Measurements from ENCODE around the gene NMRAL1. TPM values are rescaled to one million over a fixed set of nuclear protein-coding genes. Genes with fewer than 3 reads are reported as not detected.

NMRAL1 gene
- total RNA-seq, 1 donor from 2014 or later, result 21.9 TPM

DNA sequence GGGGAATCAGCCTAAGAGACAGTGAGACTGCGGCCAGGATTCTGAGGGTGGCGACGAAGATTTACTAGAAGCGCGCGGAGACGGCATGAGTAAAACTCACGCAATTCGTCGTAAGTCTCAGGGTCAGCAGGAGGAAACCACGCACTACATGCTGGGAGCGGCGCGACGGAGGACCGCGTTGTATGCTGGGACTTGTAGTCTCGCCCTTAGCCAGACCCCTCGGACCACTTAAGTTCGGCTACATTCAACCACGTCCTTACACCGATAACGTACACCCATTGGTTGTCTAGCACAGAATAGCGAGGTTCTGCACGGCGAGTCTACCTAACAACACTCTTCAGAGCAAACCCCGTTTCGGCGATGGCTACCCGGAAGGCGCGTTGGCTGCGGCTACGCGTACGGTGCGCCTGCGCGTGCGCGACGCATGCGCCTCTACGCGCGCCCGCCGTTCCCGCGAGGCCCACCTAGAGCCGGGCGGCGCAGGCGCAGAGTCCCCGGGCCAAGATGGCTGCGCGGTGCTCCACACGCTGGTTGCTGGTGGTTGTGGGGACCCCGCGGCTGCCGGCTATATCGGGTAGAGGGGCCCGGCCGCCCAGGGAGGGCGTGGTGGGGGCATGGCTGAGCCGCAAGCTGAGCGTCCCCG is 48.9 kb downstream of the NMRAL1 start, which contains the start of gene DNAJA3:
Gene DNAJA3, plus strand, starts transcription at position 491 of the 643 bp plus-strand sequence. Its CDS starts 14 bp downstream, at position 505.
- TF ChIP-seq, protein P1, sequence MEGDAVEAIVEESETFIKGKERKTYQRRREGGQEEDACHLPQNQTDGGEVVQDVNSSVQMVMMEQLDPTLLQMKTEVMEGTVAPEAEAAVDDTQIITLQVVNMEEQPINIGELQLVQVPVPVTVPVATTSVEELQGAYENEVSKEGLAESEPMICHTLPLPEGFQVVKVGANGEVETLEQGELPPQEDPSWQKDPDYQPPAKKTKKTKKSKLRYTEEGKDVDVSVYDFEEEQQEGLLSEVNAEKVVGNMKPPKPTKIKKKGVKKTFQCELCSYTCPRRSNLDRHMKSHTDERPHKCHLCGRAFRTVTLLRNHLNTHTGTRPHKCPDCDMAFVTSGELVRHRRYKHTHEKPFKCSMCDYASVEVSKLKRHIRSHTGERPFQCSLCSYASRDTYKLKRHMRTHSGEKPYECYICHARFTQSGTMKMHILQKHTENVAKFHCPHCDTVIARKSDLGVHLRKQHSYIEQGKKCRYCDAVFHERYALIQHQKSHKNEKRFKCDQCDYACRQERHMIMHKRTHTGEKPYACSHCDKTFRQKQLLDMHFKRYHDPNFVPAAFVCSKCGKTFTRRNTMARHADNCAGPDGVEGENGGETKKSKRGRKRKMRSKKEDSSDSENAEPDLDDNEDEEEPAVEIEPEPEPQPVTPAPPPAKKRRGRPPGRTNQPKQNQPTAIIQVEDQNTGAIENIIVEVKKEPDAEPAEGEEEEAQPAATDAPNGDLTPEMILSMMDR (IDR thresholded peaks at IDR 0.05; ENCODE audit: borderline replicate concordance), result no peak
- Histone ChIP-seq H3K9me3 (replicated peaks) (no peaks in the 10 kb centered on the region), H3K4me3 (peak within 1 kb of the TSS; percentile 91), H3K36me3 (peaks cover 4% of the 10 kb centered on the region), H3K4me1 (peaks cover 31% of the 10 kb centered on the region), H3K27ac (replicated peaks) (peak within 1 kb of the TSS; percentile 96), H3K27me3 (ENCODE audit: low read depth) (no peaks in the 10 kb centered on the region)
- DNase-seq, result peak; percentile 92
- intact Hi-C loops (cut with micrococcal nuclease), result no loop called here

DNA sequence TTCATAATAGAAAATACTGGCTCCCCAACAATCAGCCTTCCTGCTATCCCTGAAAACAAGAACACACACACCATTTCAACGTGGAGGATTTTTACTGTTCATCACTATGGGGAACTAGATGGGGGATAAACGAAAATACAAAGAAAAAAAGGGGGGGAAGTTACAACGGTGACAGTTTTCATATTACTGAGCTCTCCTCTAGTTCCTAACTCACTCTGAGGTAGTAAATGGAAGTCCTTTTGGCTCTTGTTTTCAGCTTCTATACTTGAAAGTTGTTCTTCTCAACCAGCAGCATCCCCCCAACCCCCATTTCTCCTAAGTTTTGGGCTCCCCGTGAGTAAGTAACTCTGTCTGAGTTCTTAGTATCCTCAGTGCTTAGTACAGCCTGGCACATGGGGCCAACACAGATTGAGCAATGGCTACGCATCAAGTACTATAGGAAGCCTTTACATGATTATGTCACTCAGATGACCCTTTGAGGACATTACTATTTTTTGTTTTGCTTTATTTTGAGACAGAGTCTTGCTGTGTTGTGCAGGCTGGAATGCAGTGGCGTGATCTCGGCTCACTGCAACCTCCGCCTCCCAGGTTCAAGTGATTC is 53.8 kb downstream of the NMRAL1 start:
- intact Hi-C loops (cut with micrococcal nuclease), result no loop called here
- no peak overlapping the region for H3K4me3 ChIP-seq
- H3K27ac ChIP-seq (replicated peaks), result no peak overlapping the region
- no peaks in the 10 kb centered on the region for H3K36me3 ChIP-seq
- H3K27me3 ChIP-seq (ENCODE audit: low read depth), result no peaks in the 10 kb centered on the region
- DNase-seq, result no peak
- H3K4me1 ChIP-seq, result peaks cover 24% of the 10 kb centered on the region
- TF ChIP-seq, protein P1 (IDR thresholded peaks at IDR 0.05; ENCODE audit: borderline replicate concordance), result no peak
- no peaks in the 10 kb centered on the region for H3K9me3 ChIP-seq (replicated peaks)

DNA sequence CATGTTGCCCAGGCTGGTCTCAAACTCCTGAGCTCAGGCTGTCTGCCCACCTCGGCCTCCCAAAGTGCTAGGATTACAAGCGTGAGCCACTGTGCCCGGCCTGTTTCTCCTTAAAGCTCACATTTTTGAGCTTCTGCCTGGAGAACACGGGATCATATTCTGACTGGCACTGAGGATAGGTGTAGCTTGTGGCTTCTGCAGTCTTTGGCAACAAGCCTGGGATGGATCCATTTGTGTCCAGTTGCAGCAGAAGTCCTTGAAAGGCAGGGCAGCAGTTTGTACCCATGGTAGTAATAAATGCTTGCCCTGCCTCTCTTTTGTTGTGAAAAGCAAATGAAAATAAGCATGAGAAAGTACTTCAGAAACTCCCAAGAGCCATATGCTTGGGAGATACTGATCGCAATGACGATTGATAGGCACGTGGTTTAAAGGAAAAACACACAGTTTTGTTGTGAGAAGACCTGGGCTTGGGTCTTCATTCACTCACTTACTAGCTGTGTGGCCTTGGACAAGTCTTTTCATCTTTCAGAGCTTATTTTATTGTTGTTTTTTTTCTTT is 54.9 kb downstream of the NMRAL1 start:
- TF ChIP-seq, protein P1 (IDR thresholded peaks at IDR 0.05; ENCODE audit: borderline replicate concordance), result no peak
- no peaks in the 10 kb centered on the region for H3K36me3 ChIP-seq
- intact Hi-C loops (cut with micrococcal nuclease), result no loop called here
- no peak overlapping the region for H3K27ac ChIP-seq (replicated peaks)
- H3K9me3 ChIP-seq (replicated peaks), result no peaks in the 10 kb centered on the region
- H3K27me3 ChIP-seq (ENCODE audit: low read depth), result no peaks in the 10 kb centered on the region
- DNase-seq, result no peak
- H3K4me1 ChIP-seq, result peaks cover 28% of the 10 kb centered on the region
- no peak overlapping the region for H3K4me3 ChIP-seq

DNA sequence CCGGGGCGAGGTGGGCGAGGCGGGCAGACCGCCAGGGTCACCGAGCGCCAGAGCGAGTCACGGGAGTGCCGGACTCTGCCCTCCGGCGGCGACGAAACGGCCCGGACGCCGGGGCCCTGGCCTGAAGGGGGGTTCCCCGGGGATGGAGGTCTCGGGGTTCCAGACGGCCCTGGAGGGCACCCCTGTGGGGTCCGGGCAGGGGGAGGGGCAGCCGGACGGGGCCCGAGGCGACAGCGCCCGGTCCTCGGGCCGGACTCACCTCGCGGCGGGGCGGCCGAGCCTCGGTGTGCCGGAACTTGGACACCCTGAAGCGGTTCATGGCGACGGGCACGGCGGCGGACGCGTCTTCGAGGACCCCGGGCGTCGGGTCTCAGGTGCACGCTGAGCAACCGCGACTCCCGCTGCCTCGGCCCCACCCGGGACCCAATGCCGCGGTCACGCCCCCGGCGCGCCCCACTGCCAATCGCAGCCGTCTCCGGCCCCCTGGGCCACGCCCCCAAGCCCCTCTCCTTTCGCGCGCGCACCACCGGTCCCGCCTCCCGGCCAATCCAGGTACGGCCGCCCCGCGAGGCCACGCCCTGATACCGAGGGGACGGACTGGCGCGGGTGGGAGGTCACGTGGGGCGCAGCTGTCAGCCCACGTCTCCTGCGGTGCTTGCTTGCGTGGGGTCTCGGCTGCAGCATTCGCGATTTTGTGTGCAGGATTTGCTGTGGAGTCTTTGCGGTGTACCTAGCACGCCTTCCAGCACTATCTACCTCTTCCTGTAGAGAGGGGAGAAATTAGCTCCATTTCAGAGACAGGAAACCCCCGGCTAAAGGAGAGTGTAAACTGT is 58.0 kb downstream of the NMRAL1 start, which contains the start of gene CORO7:
Gene CORO7, minus strand, starts transcription at position 397 of the 833 bp plus-strand sequence. Its CDS starts 78 bp downstream, at position 319.
- Histone ChIP-seq H3K9me3 (replicated peaks) (no peaks in the 10 kb centered on the region), H3K27ac (replicated peaks) (peak within 1 kb of the TSS; percentile 84), H3K4me3 (peak within 1 kb of the TSS; percentile 83), H3K36me3 (no peaks in the 10 kb centered on the region), H3K27me3 (ENCODE audit: low read depth) (no peaks in the 10 kb centered on the region), H3K4me1 (peaks cover 41% of the 10 kb centered on the region)
- DNase-seq, result peak; percentile 98
- TF ChIP-seq, protein P1 (IDR thresholded peaks at IDR 0.05; ENCODE audit: borderline replicate concordance), result no peak
- intact Hi-C loops (cut with micrococcal nuclease), result no loop called here

DNA sequence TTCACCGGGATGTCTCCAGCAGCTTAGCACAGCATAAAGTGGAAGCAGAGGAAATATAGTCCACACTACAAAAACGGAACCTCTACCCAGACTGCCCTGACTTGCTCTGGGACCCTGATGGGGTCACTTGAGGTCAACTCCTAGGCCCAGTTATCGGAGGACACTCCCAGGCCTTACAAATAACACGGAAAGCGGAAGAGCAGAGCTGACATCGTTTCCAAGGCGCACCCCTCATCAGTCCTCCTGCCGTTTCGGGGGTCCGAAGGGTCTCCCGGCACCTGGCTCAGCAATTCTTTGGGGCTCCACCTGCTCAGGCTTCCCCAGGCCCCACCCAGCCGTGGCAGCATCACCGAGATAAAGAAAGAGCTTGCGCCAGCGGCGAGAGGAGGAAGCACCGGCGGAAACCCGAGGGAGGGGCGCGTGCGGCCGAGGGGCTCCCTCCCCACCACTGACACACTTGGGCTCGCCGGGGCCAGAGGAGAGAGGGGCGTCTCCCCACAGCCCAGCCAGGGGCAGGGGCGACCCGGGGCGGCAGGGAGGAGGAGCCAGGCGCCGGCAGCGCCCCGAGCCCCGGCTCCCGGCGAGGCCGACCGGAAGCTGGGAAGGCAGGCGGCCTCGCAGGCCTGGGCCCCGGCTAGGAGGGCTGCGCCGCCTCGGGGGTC is 58.8 kb downstream of the NMRAL1 start:
- peak; percentile 63 for DNase-seq
- Histone ChIP-seq H3K4me3 (peak overlapping the region; percentile 83), H3K4me1 (peaks cover 48% of the 10 kb centered on the region), H3K27ac (replicated peaks) (peak overlapping the region; percentile 84), H3K9me3 (replicated peaks) (no peaks in the 10 kb centered on the region), H3K27me3 (ENCODE audit: low read depth) (no peaks in the 10 kb centered on the region), H3K36me3 (no peaks in the 10 kb centered on the region)
- TF ChIP-seq, protein P1 (IDR thresholded peaks at IDR 0.05; ENCODE audit: borderline replicate concordance), result no peak
- intact Hi-C loops (cut with micrococcal nuclease), result no loop called here

Measured in left ventricle myocardium inferior (tissue), 1 donor.